ENCODE data around the gene INTS11. TPM values are rescaled to one million over a fixed set of nuclear protein-coding genes. Genes with fewer than 3 reads are reported as not detected.

INTS11 gene
- polyA plus RNA-seq, 1 donor from 2014 or later = 65.8 TPM

Other genes with a start within 250 kb of the INTS11 start
- gene C1orf159, start 208.6 kb downstream of the INTS11 start, polyA plus RNA-seq = 7.9 TPM
- gene TTLL10, start 150.8 kb downstream of the INTS11 start, polyA plus RNA-seq = not detected
- gene TNFRSF18, start 118.1 kb downstream of the INTS11 start, polyA plus RNA-seq = 3.5 TPM
- gene TNFRSF4, start 110.5 kb downstream of the INTS11 start, polyA plus RNA-seq = not detected
- 121 TPM for gene SDF4, start 92.7 kb downstream of the INTS11 start, polyA plus RNA-seq
- gene B3GALT6, start 92.4 kb downstream of the INTS11 start, polyA plus RNA-seq = 5.6 TPM
- 0.88 TPM for gene C1QTNF12, start 77.9 kb downstream of the INTS11 start, polyA plus RNA-seq
- 74.3 TPM for gene UBE2J2, start 50.8 kb downstream of the INTS11 start, polyA plus RNA-seq
- not detected for gene SCNN1D, start 44.2 kb downstream of the INTS11 start, polyA plus RNA-seq
- 10.5 TPM for gene ACAP3, start 16.7 kb downstream of the INTS11 start, polyA plus RNA-seq
- gene PUSL1, start 16.1 kb downstream of the INTS11 start, polyA plus RNA-seq = 21.0 TPM
- gene CPTP, start 142 bp upstream of the INTS11 start, polyA plus RNA-seq = 31.7 TPM
- 5.5 TPM for gene TAS1R3, start 6.6 kb upstream of the INTS11 start, polyA plus RNA-seq
- gene DVL1, start 24.8 kb upstream of the INTS11 start, polyA plus RNA-seq = 1.0 TPM
- gene MXRA8, start 33.9 kb upstream of the INTS11 start, polyA plus RNA-seq = not detected
- gene AURKAIP1, start 50.5 kb upstream of the INTS11 start, polyA plus RNA-seq = 177 TPM
- gene CCNL2, start 74.7 kb upstream of the INTS11 start, polyA plus RNA-seq = 39.8 TPM
- gene MRPL20, start 82.6 kb upstream of the INTS11 start, polyA plus RNA-seq = 144 TPM
- not detected for gene ANKRD65, start 96.6 kb upstream of the INTS11 start, polyA plus RNA-seq
- gene VWA1, start 111.0 kb upstream of the INTS11 start, polyA plus RNA-seq = not detected
- 6.2 TPM for gene ATAD3C, start 125.0 kb upstream of the INTS11 start, polyA plus RNA-seq
- 10.8 TPM for gene ATAD3B, start 147.1 kb upstream of the INTS11 start, polyA plus RNA-seq
- 12.8 TPM for gene ATAD3A, start 187.5 kb upstream of the INTS11 start, polyA plus RNA-seq
- not detected for gene TMEM240, start 216.0 kb upstream of the INTS11 start, polyA plus RNA-seq

All from IgD-negative memory B cell (primary cell).